Cardiac muscle cell (in vitro differentiated cells and primary cell): ENCODE measurements around the gene SLC26A6. TPM values are rescaled to one million over a fixed set of nuclear protein-coding genes. Genes with fewer than 3 reads are reported as not detected.

ENCODE experiments used
- DNase-seq, 2 donors: peaks; one replicate each; pipeline versions ENCODE4 v3.0.0 to v3.0.0-alpha.2; 2010 to 2017; ENCODE audit warnings: low read depth in 1 of 2, low spot score in 1 of 2
- H3K27ac ChIP-seq: fragments of 200-600 bp; sonication (generic); 2 replicates; pipeline ENCODE4 v1.5.1; 2016
- H3K27me3 ChIP-seq: fragments of 200-600 bp; sonication (generic); 2 replicates; pipeline ENCODE4 v1.6.0; 2016; ENCODE audit warnings: control low read depth
- H3K36me3 ChIP-seq: fragments of 200-600 bp; sonication (generic); 2 replicates; pipeline ENCODE4 v1.5.1; 2016; ENCODE audit warnings: control low read depth
- H3K4me1 ChIP-seq: fragments of 200-600 bp; sonication (generic); 2 replicates; pipeline ENCODE4 v1.8.1; 2017; ENCODE audit warnings: low read depth, mild to moderate bottlenecking, mixed run types
- H3K4me3 ChIP-seq: fragments of 200-600 bp; sonication (generic); 2 replicates; pipeline ENCODE4 v1.5.1; 2016; ENCODE audit warnings: mild to moderate bottlenecking
- H3K9me3 ChIP-seq: fragments of 200-600 bp; sonication (generic); 2 replicates; pipeline ENCODE4 v1.5.1; 2017; ENCODE audit warnings: low read depth, mild to moderate bottlenecking, control low read depth
- CTCF ChIP-seq: IDR thresholded peaks from 2 replicates; pipeline ENCODE4 v1.5.1; 2012; ENCODE audit warnings: low read depth, mild to moderate bottlenecking, low read length
- polyA plus RNA-seq: library from polyadenylated mRNA; unstranded; fragments of >200 nt; fragmentation: Nextera tagmentation; extraction: Ambion mirVana; gene quantifications from 2 replicates; pipeline ENCODE4 v1.2.1, GENCODE V29; 2016
- total RNA-seq: library from RNA; depleted of rRNA; stranded (reverse); fragments of >200 nt; gene quantifications from 2 replicates; pipeline ENCODE4 v1.2.3, GENCODE V29; 2016

Gene SLC26A6
- total and polyA plus RNA-seq, 2 experiments from 2014 or later = 68.1 to 87.4 TPM

- Histone ChIP-seq H3K9me3 (no peaks in the 10 kb centered on the region), H3K27ac (no peak overlapping the region), H3K4me3 (no peak overlapping the region), H3K36me3 (no peaks in the 10 kb centered on the region), H3K27me3 (no peaks in the 10 kb centered on the region), H3K4me1 (peaks cover 16% of the 10 kb centered on the region)
- no peak for TF ChIP-seq CTCF
- DNase-seq = no peak
Observed at GRCh38 chr3:48641396-48641795, 6.1 kb upstream of the SLC26A6 start.

GRCh38 chr3:48639944-48640606, 4.8 kb upstream of the SLC26A6 start:
- Histone ChIP-seq H3K27ac (no peak overlapping the region), H3K4me1 (peaks cover 17% of the 10 kb centered on the region)

GRCh38 chr3:48637305-48637704, 2.0 kb upstream of the SLC26A6 start:
- H3K4me3 ChIP-seq = no peak overlapping the region
- H3K9me3 ChIP-seq = no peaks in the 10 kb centered on the region
- H3K27ac ChIP-seq = peak overlapping the region; percentile 87
- no peaks in the 10 kb centered on the region for H3K36me3 ChIP-seq
- TF ChIP-seq CTCF = no peak
- peak in 1 of 2 donors; percentile 13 for DNase-seq
- peaks cover 24% of the 10 kb centered on the region for H3K4me1 ChIP-seq
- H3K27me3 ChIP-seq = no peaks in the 10 kb centered on the region

More at GRCh38 chr3:48639944-48640606, 4.8 kb upstream of the SLC26A6 start:
- no peak overlapping the region for H3K4me3 ChIP-seq
- no peak for TF ChIP-seq CTCF
- H3K36me3 ChIP-seq = no peaks in the 10 kb centered on the region
- DNase-seq = no peak
- no peaks in the 10 kb centered on the region for H3K9me3 ChIP-seq
- H3K27me3 ChIP-seq = no peaks in the 10 kb centered on the region

- Histone ChIP-seq H3K9me3 (no peaks in the 10 kb centered on the region), H3K27me3 (no peaks in the 10 kb centered on the region), H3K4me3 (peak overlapping the region; percentile 81), H3K4me1 (peaks cover 24% of the 10 kb centered on the region), H3K36me3 (no peaks in the 10 kb centered on the region), H3K27ac (peak overlapping the region; percentile 87)
- no peak for TF ChIP-seq CTCF
- DNase-seq = peak; percentile 6 to 54
Observed at GRCh38 chr3:48636149-48636655, 941 bp upstream of the SLC26A6 start.

GRCh38 chr3:48634661-48635221, 520 bp downstream of the SLC26A6 start:
- Histone ChIP-seq H3K27me3 (no peaks in the 10 kb centered on the region), H3K27ac (peak overlapping the region; percentile 61), H3K36me3 (no peaks in the 10 kb centered on the region), H3K4me1 (peaks cover 24% of the 10 kb centered on the region), H3K9me3 (no peaks in the 10 kb centered on the region), H3K4me3 (peak overlapping the region; percentile 81)
- no peak for TF ChIP-seq CTCF
- DNase-seq = peak; percentile 56 to 66
